GM23248 (cell line): ENCODE measurements around the gene LRP1-AS.

Experiments
- EZH2 ChIP-seq: fragments of 200-600 bp; sonication (generic); IDR thresholded peaks from 2 replicates; pipeline ENCODE4 v1.6.1; 2018; ENCODE audit warnings: antibody characterized with exemption, mild to moderate bottlenecking; ENCODE audit not compliant: insufficient read depth, poor library complexity, severe bottlenecking
- EZH2phosphoT487 ChIP-seq: fragments of 200-600 bp; sonication (generic); IDR thresholded peaks from 2 replicates; pipeline ENCODE4 v1.6.1; 2018; ENCODE audit warnings: antibody characterized with exemption, moderate library complexity, mild to moderate bottlenecking, low read depth; ENCODE audit not compliant: insufficient read depth

GRCh38 chr12:57106021-57106708 is 41.3 kb downstream of the LRP1-AS start:
- TF ChIP-seq EZH2phosphoT487 (no peak), EZH2 (no peak)
